ENCODE measurements around the gene TBCD. TPM values are rescaled to one million over a fixed set of nuclear protein-coding genes. Genes with fewer than 3 reads are reported as not detected.

Gene TBCD
- total RNA-seq, 1 experiment from 2014 or later, result 173 TPM

DNA sequence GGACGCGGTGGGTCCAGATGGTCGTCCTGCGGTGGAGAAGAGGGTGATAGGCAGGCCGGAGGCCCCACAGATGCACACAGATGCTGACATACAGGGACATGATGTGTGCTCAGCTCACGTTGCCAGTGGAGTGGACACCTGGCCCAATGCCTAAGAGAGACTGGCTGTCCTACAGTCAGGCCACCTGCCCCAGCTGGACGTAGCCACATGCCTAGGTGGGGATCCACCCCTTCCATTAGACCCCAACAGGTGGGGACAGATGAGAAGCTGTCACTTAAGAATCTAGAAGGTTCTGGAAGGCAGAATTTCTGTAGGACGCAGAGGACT is 205.6 kb downstream of the TBCD start (continued):
- no peak for TF ChIP-seq ARID4B (CRISPR knock-in tag; IDR thresholded peaks at IDR 0.05; ENCODE audit: borderline replicate concordance)
- no peak for TF ChIP-seq CBFB (CRISPR knock-in tag; IDR thresholded peaks at IDR 0.05; ENCODE audit: low read depth)
- TF ChIP-seq ZNF396 (CRISPR knock-in tag; IDR thresholded peaks at IDR 0.05; ENCODE audit: borderline replicate concordance), result no peak
- no peak for TF ChIP-seq GABPB1 (CRISPR knock-in tag; IDR thresholded peaks at IDR 0.05)

GRCh38 chr17:82957961-82958561 is 206.2 kb downstream of the TBCD start:
- DNase-seq (ENCODE audit: low spot score), result no peak
- no peak overlapping the region for H3K27ac Mint-ChIP-seq
- TF ChIP-seq FOXP1 (CRISPR knock-in tag; IDR thresholded peaks at IDR 0.05; ENCODE audit: borderline replicate concordance), result no peak
- TF ChIP-seq FOXJ3 (CRISPR knock-in tag; IDR thresholded peaks at IDR 0.05; ENCODE audit: borderline replicate concordance), result no peak
- TF ChIP-seq STAT6 (CRISPR knock-in tag; conservative IDR thresholded peaks at IDR 0.05; ENCODE audit: low read depth), result no peak
- no peak for TF ChIP-seq ZNF425 (CRISPR knock-in tag; conservative IDR thresholded peaks at IDR 0.05)
- TF ChIP-seq ZNF232 (CRISPR knock-in tag; IDR thresholded peaks at IDR 0.05), result no peak
- no peak for TF ChIP-seq NFE2L1 (CRISPR knock-in tag; IDR thresholded peaks at IDR 0.05)
- TF ChIP-seq OVOL2 (CRISPR knock-in tag; IDR thresholded peaks at IDR 0.05; ENCODE audit: borderline replicate concordance), result no peak
- 0 out of 2 replicates have a peak, but pooled peaks cover 5% of the 10 kb centered on the region for H3K4me1 Mint-ChIP-seq
- H3K36me3 Mint-ChIP-seq, result peaks cover 43% of the 10 kb centered on the region
- no peak for ATAC-seq
- H3K9me3 Mint-ChIP-seq, result peaks cover 31% of the 10 kb centered on the region
- H3K27me3 Mint-ChIP-seq (ENCODE audit: low read depth), result peaks cover 3% of the 10 kb centered on the region; the same call in 1 of the 2 replicates
- H3K4me3 Mint-ChIP-seq, result no peak overlapping the region
- CTCF ChIA-PET, result interaction anchor here (0.6 to 0.9 kb wide), 2 partner anchors 30 to 289 kb away, joined by 3 to 4 read pairs; no protein-coding TSS in a partner anchor
- POLR2A ChIA-PET, result no interaction called here

- POLR2A ChIA-PET, result no interaction called here
These were observed 207.5 kb downstream of the TBCD start for GRCh38 chr17:82959242-82959930.

More at GRCh38 chr17:82959242-82959930, 207.5 kb downstream of the TBCD start:
- DNase-seq (ENCODE audit: low spot score) (no peak), ATAC-seq (no peak)
- no peak overlapping the region; the same call in 1 of the 2 replicates for H3K27ac Mint-ChIP-seq
- H3K36me3 Mint-ChIP-seq, result peaks cover 30% of the 10 kb centered on the region
- CTCF ChIA-PET, result no interaction called here
- peaks cover 17% of the 10 kb centered on the region for H3K9me3 Mint-ChIP-seq
- no peak overlapping the region for H3K4me3 Mint-ChIP-seq
- peaks cover 10% of the 10 kb centered on the region for H3K4me1 Mint-ChIP-seq
- H3K27me3 Mint-ChIP-seq (ENCODE audit: low read depth), result no peaks in the 10 kb centered on the region
- no peak for TF ChIP-seq FOXK1 (CRISPR knock-in tag; IDR thresholded peaks at IDR 0.05)
- TF ChIP-seq, protein P1, sequence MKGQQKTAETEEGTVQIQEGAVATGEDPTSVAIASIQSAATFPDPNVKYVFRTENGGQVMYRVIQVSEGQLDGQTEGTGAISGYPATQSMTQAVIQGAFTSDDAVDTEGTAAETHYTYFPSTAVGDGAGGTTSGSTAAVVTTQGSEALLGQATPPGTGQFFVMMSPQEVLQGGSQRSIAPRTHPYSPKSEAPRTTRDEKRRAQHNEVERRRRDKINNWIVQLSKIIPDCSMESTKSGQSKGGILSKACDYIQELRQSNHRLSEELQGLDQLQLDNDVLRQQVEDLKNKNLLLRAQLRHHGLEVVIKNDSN (CRISPR knock-in tag; IDR thresholded peaks at IDR 0.05), result no peak
